ENCODE data around the gene FMNL2. TPM values are rescaled to one million over a fixed set of nuclear protein-coding genes. Genes with fewer than 3 reads are reported as not detected.

FMNL2 gene
- total RNA-seq, 1 donor from 2014 or later: 108 TPM

DNA sequence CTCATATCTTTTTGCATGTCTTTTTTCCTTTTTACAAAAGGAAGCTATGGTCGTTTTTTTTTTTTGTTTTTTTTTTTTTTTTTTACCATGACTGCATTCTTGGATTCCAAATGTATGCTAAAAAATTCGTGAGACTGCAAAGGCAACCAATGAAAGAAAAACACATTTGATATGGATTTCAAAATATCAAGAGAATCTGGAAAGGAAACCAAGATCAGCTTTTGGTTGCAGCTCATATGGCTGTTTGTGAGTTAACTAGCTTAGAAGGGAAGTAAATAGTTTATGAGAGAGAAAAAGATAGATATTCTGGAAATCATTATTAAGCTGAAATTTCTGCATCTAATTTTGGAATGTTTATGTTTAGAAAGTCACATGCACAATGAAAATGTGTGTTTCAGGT lies 272.0 kb downstream of the FMNL2 start:
- Mint-ChIP-seq H3K27ac (no peak overlapping the region), H3K36me3 (ENCODE audit: insufficient read depth) (peaks cover 12% of the 10 kb centered on the region), H3K4me1 (ENCODE audit: low read depth) (peaks cover 5% of the 10 kb centered on the region), H3K27me3 (no peaks in the 10 kb centered on the region), H3K9me3 (ENCODE audit: low read depth) (no peaks in the 10 kb centered on the region), H3K4me3 (ENCODE audit: low read depth) (no peak overlapping the region)
- TF ChIP-seq, protein P1, sequence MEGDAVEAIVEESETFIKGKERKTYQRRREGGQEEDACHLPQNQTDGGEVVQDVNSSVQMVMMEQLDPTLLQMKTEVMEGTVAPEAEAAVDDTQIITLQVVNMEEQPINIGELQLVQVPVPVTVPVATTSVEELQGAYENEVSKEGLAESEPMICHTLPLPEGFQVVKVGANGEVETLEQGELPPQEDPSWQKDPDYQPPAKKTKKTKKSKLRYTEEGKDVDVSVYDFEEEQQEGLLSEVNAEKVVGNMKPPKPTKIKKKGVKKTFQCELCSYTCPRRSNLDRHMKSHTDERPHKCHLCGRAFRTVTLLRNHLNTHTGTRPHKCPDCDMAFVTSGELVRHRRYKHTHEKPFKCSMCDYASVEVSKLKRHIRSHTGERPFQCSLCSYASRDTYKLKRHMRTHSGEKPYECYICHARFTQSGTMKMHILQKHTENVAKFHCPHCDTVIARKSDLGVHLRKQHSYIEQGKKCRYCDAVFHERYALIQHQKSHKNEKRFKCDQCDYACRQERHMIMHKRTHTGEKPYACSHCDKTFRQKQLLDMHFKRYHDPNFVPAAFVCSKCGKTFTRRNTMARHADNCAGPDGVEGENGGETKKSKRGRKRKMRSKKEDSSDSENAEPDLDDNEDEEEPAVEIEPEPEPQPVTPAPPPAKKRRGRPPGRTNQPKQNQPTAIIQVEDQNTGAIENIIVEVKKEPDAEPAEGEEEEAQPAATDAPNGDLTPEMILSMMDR (IDR thresholded peaks at IDR 0.05; ENCODE audit: unreplicated experiment): no peak
- DNase-seq (ENCODE audit: low spot score, unreplicated experiment): no peak

DNA sequence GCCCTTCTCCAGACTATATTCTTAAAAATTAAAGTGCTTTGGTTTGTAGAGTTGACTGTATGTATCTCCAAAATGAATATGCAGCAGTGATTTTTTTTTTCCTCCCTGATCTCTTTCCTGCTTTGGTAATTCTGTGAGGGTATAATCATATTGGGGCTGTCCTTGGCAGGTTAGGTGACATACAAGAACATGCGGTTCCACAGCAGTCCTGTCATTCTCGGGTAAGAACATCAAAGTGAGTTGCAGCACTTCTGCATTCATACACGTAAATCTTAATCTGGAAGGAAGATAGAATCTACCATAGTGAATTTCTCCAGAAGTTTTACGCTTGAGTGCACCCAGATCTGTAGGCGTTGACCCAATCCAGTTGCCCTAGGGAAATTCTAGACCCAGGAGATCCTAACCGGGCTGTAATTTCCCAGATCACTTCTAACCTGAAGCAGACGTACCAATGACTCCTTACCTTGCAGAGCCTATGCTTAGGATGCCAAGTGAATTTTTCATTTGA lies 272.9 kb downstream of the FMNL2 start:
- no peak overlapping the region for H3K4me3 Mint-ChIP-seq (ENCODE audit: low read depth)

DNA sequence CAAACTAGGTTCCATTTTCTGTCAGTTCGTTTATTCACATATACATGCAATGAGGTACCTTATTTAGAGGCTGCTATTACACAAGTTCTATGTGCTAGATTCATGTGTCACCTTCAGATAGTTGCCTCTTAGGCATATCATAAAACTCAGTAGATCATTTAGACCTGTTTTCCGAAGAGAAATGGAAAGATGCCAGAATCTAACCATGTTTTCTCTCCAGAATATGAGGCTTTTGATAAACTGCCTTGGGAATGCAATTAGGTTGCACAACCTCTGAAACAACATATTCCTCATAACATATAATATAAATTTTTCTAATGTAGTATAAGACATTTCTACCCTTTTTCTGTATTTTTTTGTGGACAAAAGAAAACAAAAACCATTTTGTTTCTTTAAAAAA lies 274.2 kb downstream of the FMNL2 start:
- peaks cover 18% of the 10 kb centered on the region for H3K36me3 Mint-ChIP-seq (ENCODE audit: insufficient read depth)
- no peaks in the 10 kb centered on the region for H3K4me1 Mint-ChIP-seq (ENCODE audit: low read depth)
- H3K27me3 Mint-ChIP-seq: no peaks in the 10 kb centered on the region
- H3K9me3 Mint-ChIP-seq (ENCODE audit: low read depth): no peaks in the 10 kb centered on the region
- DNase-seq (ENCODE audit: low spot score, unreplicated experiment): no peak
- no peak overlapping the region for H3K27ac Mint-ChIP-seq
- no peak overlapping the region for H3K4me3 Mint-ChIP-seq (ENCODE audit: low read depth)
- TF ChIP-seq, protein P1 (IDR thresholded peaks at IDR 0.05; ENCODE audit: unreplicated experiment): no peak

More for the DNA sequence above, 272.9 kb downstream of the FMNL2 start:
- H3K9me3 Mint-ChIP-seq (ENCODE audit: low read depth): no peaks in the 10 kb centered on the region
- TF ChIP-seq, protein P1 (IDR thresholded peaks at IDR 0.05; ENCODE audit: unreplicated experiment): no peak
- H3K36me3 Mint-ChIP-seq (ENCODE audit: insufficient read depth): peaks cover 12% of the 10 kb centered on the region
- H3K27me3 Mint-ChIP-seq: no peaks in the 10 kb centered on the region
- DNase-seq (ENCODE audit: low spot score, unreplicated experiment): no peak
- peaks cover 2% of the 10 kb centered on the region for H3K4me1 Mint-ChIP-seq (ENCODE audit: low read depth)
- no peak overlapping the region for H3K27ac Mint-ChIP-seq

DNA sequence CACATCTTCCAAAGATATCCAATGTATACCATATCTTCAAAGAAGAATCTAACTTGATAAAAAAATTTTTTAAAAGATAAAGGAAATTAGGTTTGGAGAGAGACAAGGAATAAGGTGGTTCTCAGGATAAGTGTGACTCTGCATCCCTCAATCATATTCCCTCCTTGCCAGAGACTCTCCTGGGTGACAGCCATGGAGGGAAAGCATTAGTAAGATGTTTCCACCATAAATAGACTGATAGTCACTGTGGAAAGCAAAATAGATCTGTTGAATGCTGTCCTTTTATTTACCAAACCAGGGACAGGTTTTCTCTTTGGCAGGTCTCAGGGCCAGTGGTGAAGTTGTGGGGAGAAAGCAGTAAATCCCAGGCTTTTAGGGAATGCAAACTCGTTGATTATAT lies 274.7 kb downstream of the FMNL2 start:
- Mint-ChIP-seq H3K36me3 (ENCODE audit: insufficient read depth) (peaks cover 19% of the 10 kb centered on the region), H3K27me3 (no peaks in the 10 kb centered on the region), H3K4me3 (ENCODE audit: low read depth) (no peak overlapping the region), H3K4me1 (ENCODE audit: low read depth) (no peaks in the 10 kb centered on the region), H3K9me3 (ENCODE audit: low read depth) (no peaks in the 10 kb centered on the region), H3K27ac (no peak overlapping the region)
- no peak for DNase-seq (ENCODE audit: low spot score, unreplicated experiment)
- TF ChIP-seq, protein P1 (IDR thresholded peaks at IDR 0.05; ENCODE audit: unreplicated experiment): no peak

DNA sequence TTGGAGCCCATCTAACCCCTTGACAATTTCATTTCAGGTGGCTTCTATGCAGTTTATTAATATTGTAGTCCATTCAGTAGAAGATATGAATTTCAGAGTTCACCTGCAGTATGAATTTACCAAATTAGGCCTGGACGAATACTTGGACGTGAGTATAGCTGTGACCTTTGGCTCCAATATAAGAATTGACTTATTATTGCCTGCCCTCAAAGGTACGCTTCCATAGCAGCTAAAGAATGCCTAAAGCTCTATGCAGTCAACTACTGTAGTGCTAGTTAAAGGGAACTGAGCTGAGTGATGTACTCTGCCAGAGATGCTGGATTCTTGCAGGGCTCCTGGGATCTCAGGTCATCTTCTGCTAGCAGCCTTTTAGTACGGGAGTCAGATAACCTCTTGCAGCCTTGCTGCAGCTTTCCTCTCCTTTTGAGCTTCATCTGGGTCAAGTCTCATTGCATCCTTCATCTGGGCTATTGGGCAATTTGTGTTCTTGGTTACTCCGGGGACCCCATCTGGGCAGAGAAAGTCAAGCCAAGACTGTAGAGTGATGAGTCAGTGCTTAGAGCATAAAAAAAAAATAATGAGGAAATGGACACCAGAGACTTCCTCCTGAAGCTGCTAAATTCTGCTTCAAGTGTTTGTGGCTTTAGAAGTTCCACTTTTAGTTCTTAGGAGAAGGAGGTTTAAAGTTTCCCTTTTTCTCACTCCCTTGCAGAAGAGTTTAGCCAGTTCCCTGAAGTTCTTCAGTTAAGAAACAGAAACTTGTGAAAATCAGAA lies 276.7 kb downstream of the FMNL2 start:
- no peaks in the 10 kb centered on the region for H3K9me3 Mint-ChIP-seq (ENCODE audit: low read depth)
- DNase-seq (ENCODE audit: low spot score, unreplicated experiment): no peak
- H3K27me3 Mint-ChIP-seq: no peaks in the 10 kb centered on the region
- H3K4me3 Mint-ChIP-seq (ENCODE audit: low read depth): no peak overlapping the region
- no peaks in the 10 kb centered on the region for H3K4me1 Mint-ChIP-seq (ENCODE audit: low read depth)
- peak overlapping the region; percentile 49 for H3K27ac Mint-ChIP-seq
- H3K36me3 Mint-ChIP-seq (ENCODE audit: insufficient read depth): peaks cover 26% of the 10 kb centered on the region
- TF ChIP-seq, protein P1 (IDR thresholded peaks at IDR 0.05; ENCODE audit: unreplicated experiment): no peak
